Uterus (tissue), 2 donors: ENCODE data around the gene RPS13.

Experiments used
- POLR2A ChIP-seq, 2 donors: fragments of 450-650 bp; IDR thresholded peaks; one replicate each; pipeline ENCODE4 v1.6.1; 2016; ENCODE audit warnings: antibody characterized with exemption in 2 of 2, mild to moderate bottlenecking in 1 of 2, moderate library complexity in 1 of 2
- TF ChIP-seq, protein P1 (sequence below), 4 experiments: fragments of 200-600 bp in 2 of 4; fragments of 450-650 bp in 2 of 4; sonication (generic) in 2 of 4; IDR thresholded peaks; one replicate each; pipeline ENCODE4 v1.5.1; 2016 to 2019; ENCODE audit warnings: antibody characterized with exemption in 4 of 4, mild to moderate bottlenecking in 2 of 4, moderate library complexity in 1 of 4

DNA sequence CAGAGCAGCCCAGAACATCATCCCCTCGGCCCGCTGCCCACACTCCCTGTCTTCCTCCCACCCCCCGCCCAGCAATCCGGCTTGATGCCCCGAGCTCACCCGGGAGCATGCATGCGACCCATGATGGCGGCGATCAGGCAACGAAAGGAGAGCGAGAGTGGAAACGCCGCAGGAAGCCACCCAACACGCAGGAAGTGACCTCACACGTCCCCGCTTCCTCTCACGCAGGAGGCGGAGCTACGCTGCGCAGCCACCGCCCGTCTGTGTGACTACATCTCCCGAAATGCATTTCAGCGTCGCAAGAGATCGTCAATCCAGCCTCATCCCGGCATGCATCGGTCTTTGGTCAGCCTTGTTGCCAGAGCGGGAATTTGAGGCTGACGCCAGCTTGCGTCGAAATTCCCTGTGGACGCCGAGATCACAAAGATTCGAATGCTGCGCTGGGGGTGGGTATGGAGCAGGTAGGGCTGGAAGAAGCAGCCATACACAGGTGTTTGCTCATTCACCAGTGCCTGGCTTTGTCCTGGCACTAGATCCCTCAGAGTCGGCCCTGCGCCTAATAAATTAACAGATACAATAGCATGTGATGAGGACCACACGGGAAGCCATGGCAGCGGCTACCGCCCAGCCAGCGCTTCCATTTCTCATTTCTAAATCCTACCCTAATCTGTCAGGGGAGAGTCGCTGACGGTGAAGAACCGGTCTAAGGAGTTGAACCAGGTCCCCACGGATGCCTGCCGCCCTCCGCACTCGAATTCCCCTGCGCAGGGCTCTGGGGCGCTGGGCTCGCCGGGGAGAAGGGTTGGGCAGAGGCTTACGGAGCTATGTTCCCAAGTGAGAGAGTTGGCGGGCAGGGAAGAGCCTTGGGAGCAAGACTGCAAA is at the start of gene RPS13:
- TF ChIP-seq POLR2A (IDR thresholded peaks at IDR 0.05), result peak; percentile 72 to 77
- TF ChIP-seq, protein P1, sequence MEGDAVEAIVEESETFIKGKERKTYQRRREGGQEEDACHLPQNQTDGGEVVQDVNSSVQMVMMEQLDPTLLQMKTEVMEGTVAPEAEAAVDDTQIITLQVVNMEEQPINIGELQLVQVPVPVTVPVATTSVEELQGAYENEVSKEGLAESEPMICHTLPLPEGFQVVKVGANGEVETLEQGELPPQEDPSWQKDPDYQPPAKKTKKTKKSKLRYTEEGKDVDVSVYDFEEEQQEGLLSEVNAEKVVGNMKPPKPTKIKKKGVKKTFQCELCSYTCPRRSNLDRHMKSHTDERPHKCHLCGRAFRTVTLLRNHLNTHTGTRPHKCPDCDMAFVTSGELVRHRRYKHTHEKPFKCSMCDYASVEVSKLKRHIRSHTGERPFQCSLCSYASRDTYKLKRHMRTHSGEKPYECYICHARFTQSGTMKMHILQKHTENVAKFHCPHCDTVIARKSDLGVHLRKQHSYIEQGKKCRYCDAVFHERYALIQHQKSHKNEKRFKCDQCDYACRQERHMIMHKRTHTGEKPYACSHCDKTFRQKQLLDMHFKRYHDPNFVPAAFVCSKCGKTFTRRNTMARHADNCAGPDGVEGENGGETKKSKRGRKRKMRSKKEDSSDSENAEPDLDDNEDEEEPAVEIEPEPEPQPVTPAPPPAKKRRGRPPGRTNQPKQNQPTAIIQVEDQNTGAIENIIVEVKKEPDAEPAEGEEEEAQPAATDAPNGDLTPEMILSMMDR (IDR thresholded peaks at IDR 0.05), result no peak
